Stimulated activated CD4-positive, alpha-beta T cell treated with anti-CD3 and anti-CD28 coated beads, TNF-alpha, amount 100 ng/mL, for 4 hours (primary cell): ENCODE measurements around the gene FBP2.
"Not testable (repeated sequence)": the region's sequence is repeated elsewhere in the genome, so short reads cannot be mapped to it uniquely, and the experiment has no call there.

Source experiments
- DNase-seq, 3 experiments: peaks; one replicate each; pipeline ENCODE4 v3.0.0-alpha.2; 2020; ENCODE audit warnings: low read depth in 3 of 3

FBP2 gene

GRCh38 chr9:94563548-94563947 lies 30.1 kb downstream of the FBP2 start:
- no peak for DNase-seq

GRCh38 chr9:94560237-94560636 lies 33.4 kb downstream of the FBP2 start:
- DNase-seq = no peak

GRCh38 chr9:94557376-94557775 lies 36.2 kb downstream of the FBP2 start:
- no peak for DNase-seq

GRCh38 chr9:94554439-94555331 lies 38.9 kb downstream of the FBP2 start, which contains the start of gene PCAT7:
Gene PCAT7 (plus strand): TSS chr9:94555083.
- DNase-seq = no peak

GRCh38 chr9:94554078-94554438 lies 39.6 kb downstream of the FBP2 start:
- no peak for DNase-seq

GRCh38 chr9:94553029-94553938 lies 40.3 kb downstream of the FBP2 start:
- DNase-seq = no peak

GRCh38 chr9:94545940-94546339 lies 47.7 kb downstream of the FBP2 start:
- no peak for DNase-seq

- not testable (repeated sequence) for DNase-seq
Measured at GRCh38 chr9:94544335-94544734, 49.3 kb downstream of the FBP2 start.

- no peak for DNase-seq
Measured at GRCh38 chr9:94538908-94539307, 54.7 kb downstream of the FBP2 start.

GRCh38 chr9:94534901-94535300 lies 58.7 kb downstream of the FBP2 start:
- no peak for DNase-seq

- no peak for DNase-seq
Measured at GRCh38 chr9:94533601-94534000, 60.0 kb downstream of the FBP2 start.

GRCh38 chr9:94533155-94533554 lies 60.5 kb downstream of the FBP2 start:
- DNase-seq = no peak

- no peak for DNase-seq
Measured at GRCh38 chr9:94528886-94529285, 64.7 kb downstream of the FBP2 start.

GRCh38 chr9:94526951-94527350 lies 66.7 kb downstream of the FBP2 start:
- DNase-seq = no peak

GRCh38 chr9:94526271-94526670 lies 67.4 kb downstream of the FBP2 start:
- DNase-seq = no peak

GRCh38 chr9:94525396-94526035 lies 68.1 kb downstream of the FBP2 start:
- no peak for DNase-seq

- no peak for DNase-seq
Measured at GRCh38 chr9:94517254-94517653, 76.4 kb downstream of the FBP2 start.

GRCh38 chr9:94514722-94515121 lies 78.9 kb downstream of the FBP2 start:
- DNase-seq = no peak

- no peak for DNase-seq
Measured at GRCh38 chr9:94511955-94512265, 81.7 kb downstream of the FBP2 start.

GRCh38 chr9:94511134-94511954 lies 82.3 kb downstream of the FBP2 start:
- DNase-seq = no peak
